Suppressor macrophage treated with lipopolysaccharide for 1 hour (primary cell): ENCODE data around the gene CPLX1.
"Not testable (repeated sequence)": the region's sequence is repeated elsewhere in the genome, so short reads cannot be mapped to it uniquely, and the experiment has no call there.

Source experiments
- DNase-seq, 3 donors: peaks; one replicate each; pipeline ENCODE4 v3.0.0-alpha.2; 2020 to 2022

Gene CPLX1

GRCh38 chr4:753186-753585, 72.7 kb downstream of the CPLX1 start:
- DNase-seq, result not testable (repeated sequence)

- no peak for DNase-seq
These were observed 73.6 kb downstream of the CPLX1 start for GRCh38 chr4:752196-752861.

- no peak for DNase-seq
These were observed 74.3 kb downstream of the CPLX1 start for GRCh38 chr4:751676-752075.

- DNase-seq, result no peak
These were observed 75.9 kb downstream of the CPLX1 start for GRCh38 chr4:749698-750666.

- DNase-seq, result no peak
These were observed 77.5 kb downstream of the CPLX1 start for GRCh38 chr4:748461-748860.

- no peak for DNase-seq
These were observed 78.3 kb downstream of the CPLX1 start for GRCh38 chr4:747546-748170.

- DNase-seq, result no peak
These were observed 81.6 kb downstream of the CPLX1 start for GRCh38 chr4:744212-744841.

- DNase-seq, result no peak
These were observed 82.3 kb downstream of the CPLX1 start for GRCh38 chr4:743463-744211.

- DNase-seq, result peak; percentile 65 to 86 (median 78)
These were observed 83.1 kb downstream of the CPLX1 start for GRCh38 chr4:742742-743311.

GRCh38 chr4:742096-742741, 83.7 kb downstream of the CPLX1 start:
- no peak for DNase-seq

- DNase-seq, result no peak
These were observed 85.2 kb downstream of the CPLX1 start for GRCh38 chr4:740656-741282.

GRCh38 chr4:740011-740410, 85.9 kb downstream of the CPLX1 start:
- no peak for DNase-seq

GRCh38 chr4:739569-739968, 86.4 kb downstream of the CPLX1 start:
- no peak for DNase-seq

- DNase-seq, result no peak
These were observed 87.1 kb downstream of the CPLX1 start for GRCh38 chr4:738781-739280.

- DNase-seq, result not testable (repeated sequence)
These were observed 89.4 kb downstream of the CPLX1 start for GRCh38 chr4:736561-736960.

GRCh38 chr4:735583-735982, 90.3 kb downstream of the CPLX1 start:
- DNase-seq, result no peak
